CD4-positive, alpha-beta T cell (primary cell): ENCODE measurements around the gene ELFN1. TPM values are rescaled to one million over a fixed set of nuclear protein-coding genes. Genes with fewer than 3 reads are reported as not detected.

Experiments
- ATAC-seq: fragments of 200-7000 bp; cut with Tn5 transposase; one replicate; pipeline ENCODE4 v1.10.0; 2022; ENCODE audit warnings: mild to moderate bottlenecking; ENCODE audit not compliant: poor library complexity
- CTCF ChIA-PET: fragments of 350-600 bp; sonication (Branson Sonifier 250); formaldehyde crosslinking; loops from one replicate; lab custom pipeline; 2021; ENCODE audit warnings: antibody characterized with exemption, inconsistent platforms; lab: Charles Lee
- POLR2A ChIA-PET: fragments of 350-600 bp; sonication (Branson Sonifier 250); formaldehyde crosslinking; loops from one replicate; lab custom pipeline; 2021; ENCODE audit warnings: antibody characterized with exemption, inconsistent platforms; lab: Charles Lee
- DNase-seq, 14 experiments: peaks; one replicate each; pipeline ENCODE4 v3.0.0-alpha.2; 2013 to 2020; ENCODE audit warnings: mixed read lengths in 2 of 14
- H3K27ac ChIP-seq, 2 donors: one replicate each; pipeline versions ENCODE4 v1.5.1 to v1.7.0; 2013; ENCODE audit warnings: low read length in 2 of 2, low read depth in 1 of 2, mild to moderate bottlenecking in 1 of 2
- H3K27me3 ChIP-seq, 2 experiments: 1 replicate in 1 of 2; 2 replicates in 1 of 2; pipeline versions ENCODE4 v1.6.1 to v1.7.0; 2013; ENCODE audit warnings: low read length in 2 of 2, control low read depth in 1 of 2, mild to moderate bottlenecking in 1 of 2, moderate library complexity in 1 of 2; ENCODE audit not compliant: insufficient read depth in 2 of 2, control insufficient read depth in 1 of 2
- H3K36me3 ChIP-seq: one replicate; pipeline ENCODE4 v1.6.1; 2013; ENCODE audit warnings: low read length, control low read depth; ENCODE audit not compliant: insufficient read depth
- H3K4me1 ChIP-seq: one replicate; pipeline ENCODE4 v1.6.1; 2013; ENCODE audit warnings: low read length, control low read depth; ENCODE audit not compliant: insufficient read depth
- H3K4me3 ChIP-seq: one replicate; pipeline ENCODE4 v1.5.1; 2013; ENCODE audit warnings: mild to moderate bottlenecking, low read length, moderate library complexity
- H3K9me3 ChIP-seq, 2 experiments: 1 replicate in 1 of 2; 2 replicates in 1 of 2; pipeline versions ENCODE4 v1.6.1 to v1.7.0; 2013; ENCODE audit warnings: low read length in 2 of 2, mild to moderate bottlenecking in 2 of 2, control low read depth in 1 of 2, moderate library complexity in 1 of 2; ENCODE audit not compliant: control insufficient read depth in 1 of 2, insufficient read depth in 1 of 2
- H3K27ac Mint-ChIP-seq: one replicate; pipeline ENCODE4 v1.8.0; 2020; ENCODE audit warnings: mixed read lengths
- H3K27me3 Mint-ChIP-seq: one replicate; pipeline ENCODE4 v1.8.0; 2021; ENCODE audit warnings: mixed read lengths
- H3K36me3 Mint-ChIP-seq: one replicate; pipeline ENCODE4 v1.8.0; 2021; ENCODE audit warnings: low read depth, mixed read lengths
- H3K4me1 Mint-ChIP-seq: one replicate; pipeline ENCODE4 v1.8.0; 2021; ENCODE audit warnings: low read depth, mixed read lengths
- H3K4me3 Mint-ChIP-seq: one replicate; pipeline ENCODE4 v1.8.0; 2020; ENCODE audit warnings: mild to moderate bottlenecking, mixed read lengths
- H3K9me3 Mint-ChIP-seq: one replicate; pipeline ENCODE4 v1.8.0; 2020; ENCODE audit warnings: mixed read lengths
- CTCF ChIP-seq: fragments of 200-600 bp; IDR thresholded peaks from one replicate; pipeline ENCODE4 v1.8.0; 2022; ENCODE audit warnings: antibody characterized with exemption, mild to moderate bottlenecking
- intact Hi-C, 2 experiments: fragments of 100-400 bp; cut with DNase I in 1 of 2; cut with micrococcal nuclease in 1 of 2; formaldehyde crosslinking; loops; one replicate each; pipeline versions ENCODE4 v1.15.1 to v1.9.0; 2023 to 2025; cut with DNase I, micrococcal nuclease
- total RNA-seq, 174 experiments: library from RNA in 2 of 174; stranded (reverse) in 2 of 174; gene quantifications; one replicate each; pipeline ENCODE4 v1.2.3 and lab custom pipeline; 2021 to 2026

The ELFN1 gene
- total RNA-seq, 2 experiments from 2014 or later = not detected

GRCh38 chr7:1676550-1677078 is 6.5 kb downstream of the ELFN1 start:
- DNase-seq = peak in 1 of 14 experiments; percentile 16
- peaks cover 16% of the 10 kb centered on the region for H3K27me3 Mint-ChIP-seq
- ATAC-seq = no peak

GRCh38 chr7:1677206-1678080 is 7.4 kb downstream of the ELFN1 start:
- no peak for TF ChIP-seq CTCF
- no peak for ATAC-seq
- H3K27me3 ChIP-seq = peaks cover 6 to 15% of the 10 kb centered on the region in 2 experiments

More at GRCh38 chr7:1676550-1677078, 6.5 kb downstream of the ELFN1 start:
- Histone ChIP-seq H3K36me3 (no peaks in the 10 kb centered on the region), H3K4me1 (no peaks in the 10 kb centered on the region), H3K27me3 (peaks cover 10 to 24% of the 10 kb centered on the region in 2 experiments), H3K9me3 (peaks cover 0 to 13% of the 10 kb centered on the region in 2 experiments), H3K27ac (no peak overlapping the region), H3K4me3 (no peak overlapping the region)
- intact Hi-C loops = no loop called here
- TF ChIP-seq CTCF = no peak
- Mint-ChIP-seq H3K4me3 (no peak overlapping the region), H3K27ac (no peak overlapping the region), H3K4me1 (no peaks in the 10 kb centered on the region), H3K9me3 (no peaks in the 10 kb centered on the region), H3K36me3 (no peaks in the 10 kb centered on the region)
- ChIA-PET CTCF (no interaction called here), POLR2A (no interaction called here)

GRCh38 chr7:1678081-1678543 is 8.0 kb downstream of the ELFN1 start:
- DNase-seq = no peak
- POLR2A ChIA-PET = no interaction called here
- H3K9me3 Mint-ChIP-seq = no peaks in the 10 kb centered on the region

More at GRCh38 chr7:1677206-1678080, 7.4 kb downstream of the ELFN1 start:
- no peak overlapping the region for H3K27ac ChIP-seq
- no peak overlapping the region for H3K4me3 ChIP-seq
- Mint-ChIP-seq H3K27me3 (peaks cover 11% of the 10 kb centered on the region), H3K4me3 (no peak overlapping the region), H3K9me3 (no peaks in the 10 kb centered on the region), H3K36me3 (no peaks in the 10 kb centered on the region), H3K4me1 (no peaks in the 10 kb centered on the region), H3K27ac (no peak overlapping the region)
- DNase-seq = peak in 1 of 14 experiments; percentile 14
- intact Hi-C loops = no loop called here
- H3K9me3 ChIP-seq = peaks cover 0 to 13% of the 10 kb centered on the region in 2 experiments
- no peaks in the 10 kb centered on the region for H3K36me3 ChIP-seq
- ChIA-PET CTCF (no interaction called here), POLR2A (no interaction called here)
- no peaks in the 10 kb centered on the region for H3K4me1 ChIP-seq

More at GRCh38 chr7:1678081-1678543, 8.0 kb downstream of the ELFN1 start:
- Mint-ChIP-seq H3K27ac (no peak overlapping the region), H3K4me3 (no peak overlapping the region), H3K4me1 (no peaks in the 10 kb centered on the region), H3K36me3 (no peaks in the 10 kb centered on the region), H3K27me3 (peaks cover 4% of the 10 kb centered on the region)
- H3K9me3 ChIP-seq = peaks cover 5 to 9% of the 10 kb centered on the region in 2 experiments
- H3K4me1 ChIP-seq = no peaks in the 10 kb centered on the region
- intact Hi-C loops = no loop called here
- H3K27ac ChIP-seq = no peak overlapping the region
- no peak for ATAC-seq
- no peaks in the 10 kb centered on the region for H3K36me3 ChIP-seq
- H3K27me3 ChIP-seq = peaks cover 4 to 9% of the 10 kb centered on the region in 2 experiments
- CTCF ChIA-PET = no interaction called here
- H3K4me3 ChIP-seq = no peak overlapping the region
- no peak for TF ChIP-seq CTCF
